SKM-1 treated with dmso at 0.1 percent for 144 hours (cell line): Measurements from ENCODE around the gene CALU.

Experiments used
- DNase-seq: peaks from one replicate; lab custom pipeline; 2025; ENCODE audit not compliant: unreplicated experiment; lab: John Stamatoyannopoulos, UW

CALU gene

DNA sequence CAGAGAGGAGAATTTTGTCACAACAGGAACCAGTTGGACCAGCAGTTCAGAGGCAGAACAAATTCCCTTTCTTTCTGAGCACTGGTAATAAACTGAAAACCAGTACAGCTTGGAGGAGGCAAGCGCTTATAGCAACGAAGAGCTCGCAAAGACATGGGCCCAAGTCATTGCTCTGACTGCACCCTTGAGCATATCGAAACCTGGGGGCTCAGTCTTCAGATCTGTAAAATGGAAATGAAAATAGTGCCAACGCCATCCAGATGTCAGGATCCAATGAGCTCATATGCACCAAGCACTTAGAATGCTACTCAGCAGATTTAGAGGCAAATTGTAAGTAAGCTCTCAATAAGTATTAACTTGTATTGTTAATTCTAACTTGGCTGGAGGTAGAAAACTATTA is 14.4 kb upstream of the CALU start:
- no peak for DNase-seq

DNA sequence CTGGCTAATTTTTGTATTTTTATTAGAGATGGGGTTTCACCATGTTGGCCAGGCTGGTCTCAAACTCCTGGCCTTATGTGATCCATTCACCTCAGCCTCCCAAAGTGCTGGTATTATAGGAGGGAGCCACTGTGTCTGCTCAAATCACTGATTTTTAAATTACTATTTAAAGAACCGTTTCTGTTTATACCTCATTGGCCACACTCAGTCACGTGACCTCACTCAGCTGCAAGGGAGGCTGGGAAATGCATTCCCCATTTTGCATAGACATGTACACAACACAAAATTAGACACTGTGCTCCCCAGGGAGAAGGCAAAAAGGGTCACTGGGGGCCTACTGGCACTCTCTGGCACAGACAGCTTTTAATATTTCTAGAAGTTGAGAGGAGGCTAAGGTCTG is 13.6 kb upstream of the CALU start:
- DNase-seq = no peak

GRCh38 chr7:128726059-128726736 is 13.0 kb upstream of the CALU start:
- no peak for DNase-seq

GRCh38 chr7:128726737-128727072 is 12.5 kb upstream of the CALU start:
- DNase-seq = no peak

GRCh38 chr7:128727239-128727638 is 11.9 kb upstream of the CALU start:
- no peak for DNase-seq

- no peak for DNase-seq
Measured at GRCh38 chr7:128728598-128728997, 10.6 kb upstream of the CALU start.

DNA sequence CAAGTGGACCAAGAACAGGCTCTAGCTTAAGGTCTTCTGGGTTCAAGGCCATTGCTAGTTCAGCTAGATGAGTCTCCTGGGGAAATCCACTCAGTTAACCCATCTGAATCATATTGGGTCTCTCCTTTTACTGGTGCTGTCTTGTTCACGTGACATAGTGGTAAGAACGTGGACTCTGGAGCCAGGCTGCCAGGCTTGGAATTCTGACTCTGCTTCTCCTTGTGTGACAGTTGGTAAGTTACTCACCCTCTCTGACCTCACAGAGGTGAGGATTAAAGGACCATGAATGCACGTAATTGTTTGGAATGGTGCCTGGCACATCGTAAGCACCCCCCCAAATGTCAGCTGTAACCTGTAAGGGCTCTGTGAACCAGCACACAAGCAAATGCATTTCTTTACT is 9.7 kb upstream of the CALU start:
- no peak for DNase-seq

DNA sequence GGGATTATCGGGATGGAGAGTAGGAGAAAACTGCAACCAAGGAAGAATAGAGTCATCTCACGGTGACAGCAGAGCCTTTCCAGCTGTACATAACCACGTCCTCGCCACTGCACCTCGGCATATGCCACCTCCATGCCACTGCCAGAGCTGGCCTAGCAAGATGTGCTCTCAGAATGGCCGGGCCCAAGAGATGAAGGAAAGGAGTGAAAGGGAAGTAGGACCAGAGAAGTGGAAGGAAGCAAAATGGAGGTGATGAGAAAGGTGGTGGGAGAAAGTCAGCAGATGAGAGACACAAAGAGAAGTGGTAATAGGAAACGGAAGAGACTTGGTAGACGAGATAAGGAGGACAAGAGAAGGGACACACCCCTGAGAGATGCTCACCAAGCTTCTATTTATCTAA is 8.0 kb upstream of the CALU start:
- DNase-seq = no peak

GRCh38 chr7:128732521-128733277 is 6.5 kb upstream of the CALU start:
- DNase-seq = no peak

DNA sequence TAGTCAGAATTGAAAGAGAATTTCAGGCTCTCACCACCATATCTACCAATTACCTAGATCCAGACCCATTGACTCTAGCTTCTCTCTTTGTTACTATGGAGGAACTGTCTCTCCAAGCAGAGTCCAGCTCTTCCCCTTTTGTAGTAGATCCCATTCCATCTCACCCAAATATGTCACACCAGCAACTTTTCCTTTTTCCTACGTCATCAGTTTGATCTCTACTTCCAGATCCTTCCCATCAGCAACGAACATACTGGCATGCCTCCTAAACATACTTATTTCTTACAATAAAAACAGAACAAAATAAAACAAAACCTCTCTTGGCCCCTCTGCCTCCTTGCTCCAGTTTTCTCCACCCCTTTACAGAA is 5.9 kb upstream of the CALU start:
- DNase-seq = no peak

DNA sequence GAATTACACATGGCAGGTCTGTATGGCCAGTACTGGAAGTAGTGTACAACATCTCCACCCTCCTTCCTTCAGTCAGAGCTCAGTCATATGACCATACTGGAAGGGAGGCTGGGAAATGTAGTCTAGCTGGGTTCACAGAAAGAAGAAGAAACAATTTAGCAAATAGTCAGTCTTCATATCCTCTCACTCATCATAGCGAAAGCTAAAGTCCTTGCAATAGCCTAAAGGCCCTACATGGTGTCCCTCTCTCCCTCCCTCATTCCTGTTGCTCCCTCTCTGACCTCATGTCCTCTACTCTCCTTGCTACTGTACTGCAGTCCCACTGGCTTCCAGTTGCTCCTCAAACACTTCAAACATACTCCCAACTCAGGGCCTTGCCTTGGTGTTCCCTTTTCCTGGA is 4.3 kb upstream of the CALU start:
- DNase-seq = no peak

DNA sequence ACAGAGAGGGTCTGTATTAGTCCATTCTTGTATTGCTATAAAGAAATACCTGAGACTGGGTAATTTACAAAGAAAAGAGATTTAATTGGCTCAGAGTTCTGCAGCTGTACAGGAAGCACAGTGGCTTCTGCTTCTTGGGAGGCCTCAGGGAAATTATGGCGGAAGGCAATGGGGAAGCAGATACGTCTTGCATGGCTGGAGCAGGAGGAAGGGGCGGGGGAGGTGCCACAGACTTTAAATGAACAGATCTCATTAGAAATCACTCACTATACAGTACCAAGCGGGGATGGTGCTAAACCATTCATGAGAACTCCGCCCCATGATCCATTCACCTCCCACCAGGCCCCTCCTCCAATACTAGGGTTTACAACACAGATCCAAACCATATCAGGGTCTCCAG is 3.7 kb upstream of the CALU start:
- peak; percentile 47 for DNase-seq

GRCh38 chr7:128737441-128737840 is 1.7 kb upstream of the CALU start:
- no peak for DNase-seq

DNA sequence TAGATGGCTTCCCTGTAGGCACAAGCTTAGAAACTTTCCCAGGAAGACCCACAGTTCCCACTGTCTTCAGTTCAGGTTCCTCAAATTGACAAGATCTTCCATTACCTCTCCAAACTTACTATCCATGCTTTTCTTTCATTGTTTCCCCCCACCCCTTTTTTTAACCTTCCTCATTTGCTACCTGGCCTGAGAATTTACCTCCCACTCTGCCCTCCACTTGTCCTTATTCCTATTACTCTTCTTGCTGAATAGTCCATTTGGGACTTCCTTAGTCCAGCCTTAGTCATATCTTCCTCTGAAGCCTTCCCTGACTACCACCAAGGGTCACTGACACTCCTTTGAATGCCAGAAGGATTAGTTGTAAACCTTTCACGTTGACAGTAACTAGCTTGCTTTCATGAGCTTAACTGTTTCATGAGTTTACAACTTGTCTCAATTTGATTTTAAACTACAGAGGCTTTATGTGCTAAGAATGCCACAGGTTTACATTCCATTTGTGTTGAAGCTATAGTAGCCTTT is 1.2 kb upstream of the CALU start:
- no peak for DNase-seq

DNA sequence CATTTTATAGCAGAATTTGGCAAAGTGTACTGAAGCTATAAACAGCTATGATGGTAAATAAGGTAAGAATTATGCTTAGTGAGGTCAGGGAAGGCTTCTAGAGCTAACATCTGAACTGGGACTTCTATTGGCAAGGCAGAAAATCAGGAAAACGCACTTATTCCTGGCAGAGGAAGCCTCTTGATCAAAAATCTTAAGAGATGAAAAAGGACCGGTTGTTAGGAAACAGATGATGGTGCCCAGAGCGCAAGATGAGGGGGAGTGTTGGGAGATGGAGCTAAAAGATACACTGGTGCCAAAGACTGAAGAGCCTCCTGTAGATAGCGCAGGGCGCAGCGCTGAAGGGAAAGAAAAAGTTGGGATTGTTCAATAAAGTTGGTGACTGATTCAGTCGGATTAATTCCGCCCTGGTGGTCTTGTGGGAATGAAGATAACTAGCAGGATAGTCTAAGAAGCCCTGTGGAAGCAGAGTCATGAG is 550 bp upstream of the CALU start:
- DNase-seq = no peak

DNA sequence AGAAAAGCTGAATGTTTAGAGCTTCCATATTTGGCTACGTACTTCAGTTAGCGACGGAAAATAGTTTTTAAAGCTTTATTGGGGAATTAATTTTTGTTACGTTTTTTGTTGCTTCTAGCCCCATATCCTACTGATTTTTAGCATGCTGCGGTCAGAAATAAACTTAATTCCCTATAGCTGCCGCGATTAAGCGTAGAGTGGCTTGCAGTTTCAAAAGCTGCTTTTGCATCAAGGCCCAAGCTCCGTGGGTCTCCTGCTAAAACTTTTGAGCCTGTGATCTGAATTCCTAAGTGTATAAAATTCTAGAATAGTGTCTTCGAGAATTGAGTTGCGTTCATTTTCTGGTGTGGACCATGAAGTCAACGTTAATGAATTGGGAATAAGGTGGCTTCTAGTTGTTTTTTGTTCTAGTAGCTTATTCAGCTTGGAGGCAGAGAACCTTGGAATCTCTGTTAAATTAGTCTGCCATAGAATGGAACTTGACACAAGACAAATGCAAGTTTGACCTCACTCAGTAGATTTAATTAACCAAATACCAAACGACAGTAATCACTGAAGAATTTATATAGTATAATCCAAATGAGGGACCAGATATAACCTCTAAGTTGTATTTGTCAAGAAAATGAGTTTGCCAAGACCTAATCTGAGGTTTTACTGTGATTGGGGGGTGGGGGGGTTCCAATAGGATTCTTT is 977 bp downstream of the CALU start:
- DNase-seq = no peak

GRCh38 chr7:128740996-128741395 is 1.8 kb downstream of the CALU start:
- DNase-seq = no peak

DNA sequence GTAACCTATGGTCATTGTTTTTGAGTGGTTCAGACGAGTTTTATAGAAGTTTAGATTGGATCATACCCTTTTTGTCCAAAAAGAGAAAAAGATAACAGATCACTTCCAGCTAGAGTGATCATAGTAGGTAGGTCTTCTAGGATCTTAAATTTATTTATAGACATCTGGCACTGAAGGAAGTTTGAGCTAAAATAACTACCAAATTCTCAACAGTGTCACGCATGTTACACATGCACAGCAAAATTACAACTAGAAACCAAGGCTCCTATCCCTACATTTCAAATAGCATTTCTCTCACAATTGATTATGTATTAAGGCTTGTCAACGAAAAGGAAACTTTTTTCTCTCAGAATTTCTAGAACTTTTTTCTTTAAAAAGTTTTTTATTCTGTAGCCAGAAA is 2.3 kb downstream of the CALU start:
- no peak for DNase-seq

- no peak for DNase-seq
Measured at GRCh38 chr7:128742206-128742605, 3.0 kb downstream of the CALU start.

DNA sequence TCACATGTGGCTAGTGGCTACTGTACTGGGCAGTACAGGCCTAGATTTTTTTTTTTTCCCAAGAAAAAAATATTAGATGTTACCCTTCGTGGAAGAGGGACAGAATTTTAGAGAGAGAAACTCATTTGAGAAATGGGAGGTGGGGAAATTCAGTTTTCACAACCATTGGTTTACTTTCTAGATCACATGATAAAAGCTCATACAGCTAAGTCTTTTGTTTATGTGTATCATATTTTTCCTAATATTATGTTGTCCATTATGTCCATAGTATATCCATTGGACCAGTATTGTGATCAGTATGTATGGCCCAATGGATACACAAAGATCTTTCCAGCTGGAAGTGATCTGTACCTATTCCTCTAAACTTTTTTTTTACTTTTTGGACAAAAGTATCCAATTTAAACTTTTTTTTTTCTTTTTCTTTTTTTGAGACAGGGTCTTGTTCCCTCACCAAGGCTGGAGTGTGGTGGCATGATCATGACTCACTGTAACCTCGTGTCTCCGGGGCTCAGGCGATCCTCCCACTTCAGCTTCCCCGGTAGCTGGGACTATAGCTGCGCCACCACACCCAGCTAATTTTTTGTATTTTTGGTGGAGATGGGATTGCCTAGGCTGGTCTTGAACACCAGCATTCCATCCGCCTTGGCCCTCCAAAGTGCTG is 4.1 kb downstream of the CALU start:
- DNase-seq = no peak

DNA sequence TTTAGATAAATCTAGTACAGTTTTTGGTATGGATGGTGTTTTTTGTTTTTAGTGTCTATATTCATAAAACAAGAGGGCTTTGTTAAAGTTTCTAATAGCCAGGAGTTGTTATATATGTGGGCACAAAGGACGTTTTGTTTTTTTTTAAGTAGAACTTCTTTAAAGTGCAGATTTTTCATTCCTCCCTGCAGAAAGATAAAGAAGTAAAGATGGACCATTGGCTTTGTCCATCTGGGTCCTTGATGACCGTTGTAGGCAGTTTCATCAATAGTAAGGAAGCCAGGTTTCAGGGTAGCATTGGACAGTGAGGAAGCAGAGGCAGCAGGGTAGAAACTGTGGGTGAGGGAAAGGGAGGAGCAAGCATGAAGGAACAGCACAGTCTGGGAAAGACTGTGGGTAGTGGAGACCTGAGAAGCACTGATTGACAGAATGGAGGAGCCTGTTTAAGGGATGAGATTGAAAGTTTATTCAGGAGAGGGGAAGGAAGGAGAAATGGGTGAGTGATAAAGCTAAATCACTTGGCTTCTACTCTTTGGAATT is 5.3 kb downstream of the CALU start:
- no peak for DNase-seq
